ENCODE data around the gene CORO1A. TPM values are rescaled to one million over a fixed set of nuclear protein-coding genes. Genes with fewer than 3 reads are reported as not detected.
"Not testable (repeated sequence)": the region's sequence is repeated elsewhere in the genome, so short reads cannot be mapped to it uniquely, and the experiment has no call there.

The CORO1A gene
- total and polyA plus RNA-seq, 8 donors, result 16.0 to 172 (median 20.3) TPM

DNA sequence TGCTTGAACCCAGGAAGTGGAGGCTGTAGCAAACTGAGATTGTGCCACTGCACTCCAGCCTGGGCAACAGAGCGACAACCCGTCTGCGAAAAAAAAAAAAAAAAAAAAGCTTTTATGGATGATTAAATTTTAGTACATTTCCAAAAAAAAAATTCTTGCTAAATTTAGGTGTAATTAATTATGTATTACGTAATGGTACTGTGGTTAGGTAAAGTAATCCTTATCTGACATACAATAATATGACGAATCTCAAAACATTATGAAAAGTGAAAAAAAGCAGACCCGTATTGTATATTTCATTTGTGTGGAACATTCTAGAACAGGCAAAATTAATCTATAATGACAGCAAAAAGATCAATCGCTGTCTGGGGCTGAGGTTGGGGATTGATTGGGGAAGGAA is 10.3 kb upstream of the CORO1A start:
- ATAC-seq, result no peak
- Histone ChIP-seq H3K4me1 (peaks cover 0 to 15% of the 10 kb centered on the region in 2 donors), H3K9me3 (no peaks in the 10 kb centered on the region), H3K27me3 (no peaks in the 10 kb centered on the region), H3K27ac (no peak overlapping the region), H3K36me3 (no peaks in the 10 kb centered on the region), H3K4me3 (no peak overlapping the region)
- TF ChIP-seq, protein P1, sequence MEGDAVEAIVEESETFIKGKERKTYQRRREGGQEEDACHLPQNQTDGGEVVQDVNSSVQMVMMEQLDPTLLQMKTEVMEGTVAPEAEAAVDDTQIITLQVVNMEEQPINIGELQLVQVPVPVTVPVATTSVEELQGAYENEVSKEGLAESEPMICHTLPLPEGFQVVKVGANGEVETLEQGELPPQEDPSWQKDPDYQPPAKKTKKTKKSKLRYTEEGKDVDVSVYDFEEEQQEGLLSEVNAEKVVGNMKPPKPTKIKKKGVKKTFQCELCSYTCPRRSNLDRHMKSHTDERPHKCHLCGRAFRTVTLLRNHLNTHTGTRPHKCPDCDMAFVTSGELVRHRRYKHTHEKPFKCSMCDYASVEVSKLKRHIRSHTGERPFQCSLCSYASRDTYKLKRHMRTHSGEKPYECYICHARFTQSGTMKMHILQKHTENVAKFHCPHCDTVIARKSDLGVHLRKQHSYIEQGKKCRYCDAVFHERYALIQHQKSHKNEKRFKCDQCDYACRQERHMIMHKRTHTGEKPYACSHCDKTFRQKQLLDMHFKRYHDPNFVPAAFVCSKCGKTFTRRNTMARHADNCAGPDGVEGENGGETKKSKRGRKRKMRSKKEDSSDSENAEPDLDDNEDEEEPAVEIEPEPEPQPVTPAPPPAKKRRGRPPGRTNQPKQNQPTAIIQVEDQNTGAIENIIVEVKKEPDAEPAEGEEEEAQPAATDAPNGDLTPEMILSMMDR (IDR thresholded peaks at IDR 0.05), result no peak
- intact Hi-C loops (cut with DNase I), result no loop called here
- DNase-seq, result no peak

DNA sequence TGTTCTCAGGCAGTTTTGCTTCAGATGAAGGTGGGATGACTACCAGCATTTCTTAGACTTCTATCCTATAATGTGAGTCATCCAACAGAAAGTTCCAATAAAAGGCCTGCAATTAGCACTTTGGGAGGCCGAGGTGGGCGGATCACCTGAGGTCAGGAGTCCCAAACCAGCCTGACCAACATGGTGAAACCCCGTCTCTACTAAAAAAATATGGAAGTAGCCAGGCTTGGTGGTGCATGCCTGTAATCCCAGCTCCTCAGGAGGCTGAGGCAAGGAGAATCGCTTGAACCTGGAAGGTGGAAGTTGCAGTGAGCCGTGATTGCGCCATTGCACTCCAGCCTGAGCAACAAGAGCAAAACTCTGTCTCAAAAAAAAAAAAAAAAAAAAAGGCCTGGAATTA is 6.5 kb upstream of the CORO1A start:
- DNase-seq, result peak in 2 of 4 donors; percentile 54 to 83
- H3K27me3 ChIP-seq; ATAC-seq; intact Hi-C loops (cut with DNase I); H3K4me3 ChIP-seq; H3K9me3 ChIP-seq; H3K36me3 ChIP-seq: not testable (repeated sequence)
- peaks cover 0 to 15% of the 10 kb centered on the region in 2 donors for H3K4me1 ChIP-seq
- peak overlapping the region in 1 of 2 donors; percentile 41 for H3K27ac ChIP-seq

DNA sequence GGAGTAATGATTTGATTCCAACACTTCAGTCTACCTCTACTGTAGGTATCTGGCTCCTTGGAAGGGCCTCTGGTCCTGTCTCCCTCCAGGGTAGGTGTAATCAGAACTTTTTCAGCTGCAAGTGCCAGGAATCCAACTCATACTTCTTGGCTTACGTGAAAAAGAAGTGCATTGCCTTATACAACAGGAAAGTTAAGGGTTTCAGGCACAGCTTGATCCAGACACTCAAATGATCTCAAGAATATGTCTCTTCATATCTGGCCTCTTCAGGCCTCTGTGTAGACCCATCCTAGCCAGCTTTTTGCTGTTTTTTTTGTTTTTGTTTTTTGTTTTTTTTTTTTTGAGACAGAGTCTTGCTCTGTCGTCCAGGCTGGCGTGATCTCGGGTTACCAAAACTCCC is 4.2 kb upstream of the CORO1A start:
- intact Hi-C loops (cut with DNase I), result no loop called here
- TF ChIP-seq, protein P1 (IDR thresholded peaks at IDR 0.05), result no peak
- ATAC-seq (no peak), DNase-seq (no peak)
- peaks cover 3 to 27% of the 10 kb centered on the region in 2 donors for H3K4me1 ChIP-seq
- H3K9me3 ChIP-seq, result no peaks in the 10 kb centered on the region
- no peaks in the 10 kb centered on the region for H3K36me3 ChIP-seq
- H3K4me3 ChIP-seq, result no peak overlapping the region
- no peak overlapping the region for H3K27ac ChIP-seq
- no peaks in the 10 kb centered on the region for H3K27me3 ChIP-seq

DNA sequence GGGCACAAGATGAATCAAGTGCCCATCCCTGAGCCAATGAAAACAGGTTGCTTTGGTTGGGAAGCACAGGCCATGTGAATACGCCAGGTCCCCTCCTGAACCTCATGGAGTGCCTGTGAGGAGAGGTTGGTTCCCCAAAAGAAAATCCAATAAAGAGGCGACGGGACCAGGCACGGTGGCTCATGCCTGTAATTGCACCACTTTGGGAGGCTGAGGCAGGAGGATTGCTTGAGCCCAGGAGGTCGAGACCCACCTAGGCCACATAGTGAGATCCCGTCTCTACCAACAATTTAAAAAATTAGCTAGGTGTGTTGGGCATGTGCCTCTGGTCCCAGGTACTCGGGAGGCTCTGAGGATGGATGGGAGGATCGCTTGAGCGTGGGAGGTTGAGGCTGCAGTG is 3.5 kb upstream of the CORO1A start:
- ATAC-seq (no peak), DNase-seq (no peak)
- intact Hi-C loops (cut with DNase I), result no loop called here
- H3K27me3 ChIP-seq, result no peaks in the 10 kb centered on the region
- TF ChIP-seq, protein P1 (IDR thresholded peaks at IDR 0.05), result no peak
- no peak overlapping the region for H3K4me3 ChIP-seq
- H3K36me3 ChIP-seq, result no peaks in the 10 kb centered on the region
- peaks cover 3 to 33% of the 10 kb centered on the region in 2 donors for H3K4me1 ChIP-seq
- no peaks in the 10 kb centered on the region for H3K9me3 ChIP-seq
- no peak overlapping the region for H3K27ac ChIP-seq

DNA sequence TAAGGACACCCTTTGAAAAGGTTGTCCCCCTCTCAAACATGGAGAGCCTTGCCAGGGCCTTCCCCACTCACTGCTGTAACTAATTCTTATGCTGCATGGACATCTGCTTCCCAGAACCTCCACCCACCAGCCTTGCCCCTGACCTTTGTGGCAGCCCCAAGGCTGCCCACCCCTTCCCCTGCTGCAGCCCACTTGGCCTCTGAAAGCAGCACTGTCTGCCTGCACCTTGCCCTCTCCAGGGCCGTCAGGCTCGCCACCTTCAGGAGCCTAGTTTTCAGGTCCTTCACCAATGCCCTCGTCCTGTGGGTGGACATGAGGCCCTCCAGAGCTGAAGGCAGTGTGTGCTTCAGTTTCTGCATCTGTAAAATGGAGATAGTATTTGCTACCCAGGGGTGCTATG is 2.7 kb upstream of the CORO1A start:
- Histone ChIP-seq H3K4me3 (no peak overlapping the region), H3K36me3 (no peaks in the 10 kb centered on the region), H3K27me3 (no peaks in the 10 kb centered on the region), H3K4me1 (peaks cover 3 to 39% of the 10 kb centered on the region in 2 donors), H3K27ac (no peak overlapping the region), H3K9me3 (no peaks in the 10 kb centered on the region)
- ATAC-seq (no peak), DNase-seq (no peak)
- intact Hi-C loops (cut with DNase I), result no loop called here
- TF ChIP-seq, protein P1 (IDR thresholded peaks at IDR 0.05), result no peak

Data from left lung (tissue), 10 donors.